CD4-positive, alpha-beta T cell treated with Interleukin-15 for 1 hour (primary cell): ENCODE measurements around the gene C16orf87.
"Not testable (repeated sequence)": the region's sequence is repeated elsewhere in the genome, so short reads cannot be mapped to it uniquely, and the experiment has no call there.

Experiments
- DNase-seq: peaks from one replicate; pipeline ENCODE4 v3.0.0-alpha.2; 2020

The C16orf87 gene

GRCh38 chr16:46796764-46797269 is 34.2 kb downstream of the C16orf87 start:
- no peak for DNase-seq

- no peak for DNase-seq
Measured at GRCh38 chr16:46793841-46794240, 37.1 kb downstream of the C16orf87 start.

GRCh38 chr16:46790599-46791270 is 40.2 kb downstream of the C16orf87 start:
- no peak for DNase-seq

GRCh38 chr16:46789499-46790414 is 41.2 kb downstream of the C16orf87 start:
- peak; percentile 87 for DNase-seq

- DNase-seq, result no peak
Measured at GRCh38 chr16:46788891-46789474, 42.0 kb downstream of the C16orf87 start.

GRCh38 chr16:46787909-46788308 is 43.1 kb downstream of the C16orf87 start:
- no peak for DNase-seq

GRCh38 chr16:46785076-46785845 is 45.7 kb downstream of the C16orf87 start:
- DNase-seq, result no peak

- not testable (repeated sequence) for DNase-seq
Measured at GRCh38 chr16:46784569-46784968, 46.4 kb downstream of the C16orf87 start.

GRCh38 chr16:46783800-46784199 is 47.2 kb downstream of the C16orf87 start:
- DNase-seq, result no peak

- DNase-seq, result no peak
Measured at GRCh38 chr16:46782320-46782719, 48.7 kb downstream of the C16orf87 start.

- no peak for DNase-seq
Measured at GRCh38 chr16:46777804-46778203, 53.2 kb downstream of the C16orf87 start.

- DNase-seq, result no peak
Measured at GRCh38 chr16:46775214-46775613, 55.8 kb downstream of the C16orf87 start.

- DNase-seq, result no peak
Measured at GRCh38 chr16:46774743-46775177, 56.2 kb downstream of the C16orf87 start.

GRCh38 chr16:46772463-46772862 is 58.5 kb downstream of the C16orf87 start:
- DNase-seq, result no peak

- DNase-seq, result no peak
Measured at GRCh38 chr16:46768809-46769208, 62.2 kb downstream of the C16orf87 start.

- DNase-seq, result no peak
Measured at GRCh38 chr16:46765050-46765449, 65.9 kb downstream of the C16orf87 start.

- DNase-seq, result no peak
Measured at GRCh38 chr16:46763147-46763546, 67.8 kb downstream of the C16orf87 start.

- DNase-seq, result no peak
Measured at GRCh38 chr16:46762583-46762982, 68.4 kb downstream of the C16orf87 start.

- no peak for DNase-seq
Measured at GRCh38 chr16:46759309-46759708, 71.7 kb downstream of the C16orf87 start.

- no peak for DNase-seq
Measured at GRCh38 chr16:46757339-46758050, 73.5 kb downstream of the C16orf87 start.

GRCh38 chr16:46756772-46757171 is 74.2 kb downstream of the C16orf87 start:
- no peak for DNase-seq

GRCh38 chr16:46753015-46753414 is 78.0 kb downstream of the C16orf87 start:
- DNase-seq, result no peak
